Spinal cord (tissue), 10 donors: ENCODE results near the gene GMDS. TPM values are rescaled to one million over a fixed set of nuclear protein-coding genes. Genes with fewer than 3 reads are reported as not detected.
A peak's percentile ranks its signal among the peaks of the same experiment; 100 is the strongest.

ENCODE experiments used
- DNase-seq, 6 donors: peaks; one replicate each; pipeline versions ENCODE4 v3.0.0 to v3.0.0-alpha.2; 2013 to 2015; ENCODE audit warnings: low spot score in 6 of 6, low read depth in 4 of 6
- H3K27ac ChIP-seq: one replicate; pipeline ENCODE4 v1.5.1; 2013; ENCODE audit warnings: low read depth, low read length, control low read depth
- H3K27me3 ChIP-seq: one replicate; pipeline ENCODE4 v1.6.1; 2013; ENCODE audit warnings: low read length; ENCODE audit not compliant: control insufficient read depth, insufficient read depth
- H3K36me3 ChIP-seq: one replicate; pipeline ENCODE4 v1.6.1; 2013; ENCODE audit warnings: low read length; ENCODE audit not compliant: control insufficient read depth, insufficient read depth
- H3K4me1 ChIP-seq: one replicate; pipeline ENCODE4 v1.6.1; 2013; ENCODE audit warnings: low read length; ENCODE audit not compliant: control insufficient read depth, insufficient read depth
- H3K4me3 ChIP-seq: one replicate; pipeline ENCODE4 v1.5.1; 2013; ENCODE audit warnings: low read depth, low read length, control low read depth
- H3K9me3 ChIP-seq: one replicate; pipeline ENCODE4 v1.6.1; 2013; ENCODE audit warnings: low read length; ENCODE audit not compliant: control insufficient read depth, insufficient read depth
- WGBS: methylation state at CpG from one replicate; pipeline ENCODE4 v1.1.5; 2013; ENCODE audit warnings: missing lambda C conversion rate; ENCODE audit not compliant: insufficient coverage; 5-methylcytosine and 5-hydroxymethylcytosine counted together
- polyA plus RNA-seq, 2 donors: library from polyadenylated mRNA; unstranded; fragments of 120-200 nt; gene quantifications; one replicate each; pipeline ENCODE4 v1.2.1, GENCODE V29; 2013; ENCODE audit not compliant: insufficient read length in 2 of 2
- total RNA-seq, 2 donors: library from RNA; depleted of rRNA in 1 of 2; stranded (reverse); fragments of 120-200 nt in 1 of 2; fragments of >200 nt in 1 of 2; gene quantifications; one replicate each; pipeline versions ENCODE4 v1.2.3 to v1.2.4, GENCODE V29; 2013 to 2014
- donor health status: healthy.

GMDS gene
- total and polyA plus RNA-seq, 4 donors: 35.3 to 87.4 (median 49.6) TPM

GRCh38 chr6:1916334-1917070, 328.9 kb downstream of the GMDS start:
- Histone ChIP-seq H3K27me3 (no peaks in the 10 kb centered on the region), H3K36me3 (peaks cover 4% of the 10 kb centered on the region), H3K4me1 (peaks cover 9% of the 10 kb centered on the region), H3K4me3 (no peak overlapping the region), H3K27ac (no peak overlapping the region), H3K9me3 (no peaks in the 10 kb centered on the region)
- whole genome bisulfite sequencing: 62% methylated on average over 2 of the region's 8 CpGs
- peak in 4 of 6 donors; percentile 36 to 95 (median 46) for DNase-seq

DNA sequence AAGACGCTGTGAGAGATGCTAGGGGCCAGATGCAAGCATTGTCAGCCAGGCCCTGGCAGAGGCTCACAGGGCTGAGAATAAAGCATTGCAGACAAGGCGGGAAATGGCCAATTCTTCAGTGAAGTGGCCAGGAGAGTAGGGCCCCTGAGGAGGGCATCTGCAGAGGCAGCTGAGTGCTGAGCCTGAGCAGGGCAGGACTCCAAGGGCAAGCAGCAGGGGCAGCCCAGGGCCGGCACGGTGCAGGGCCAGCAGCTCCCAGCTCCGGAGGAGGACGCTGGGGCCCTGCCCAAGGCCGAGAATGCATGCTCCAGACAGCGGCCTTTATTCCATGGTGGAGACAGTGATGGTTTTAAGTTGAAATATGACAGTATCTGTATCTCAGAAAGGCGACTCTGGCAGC, 330.2 kb downstream of the GMDS start:
- Histone ChIP-seq H3K36me3 (peaks cover 4% of the 10 kb centered on the region), H3K4me1 (peaks cover 9% of the 10 kb centered on the region), H3K4me3 (no peak overlapping the region), H3K27ac (no peak overlapping the region), H3K27me3 (no peaks in the 10 kb centered on the region), H3K9me3 (no peaks in the 10 kb centered on the region)
- DNase-seq: no peak
- 67% methylated on average over 9 of the region's 9 CpGs for WGBS

- no peak overlapping the region for H3K4me3 ChIP-seq
- H3K36me3 ChIP-seq: peaks cover 4% of the 10 kb centered on the region
- no peaks in the 10 kb centered on the region for H3K9me3 ChIP-seq
- peak overlapping the region; percentile 6 for H3K27ac ChIP-seq
- no peak for DNase-seq
- H3K4me1 ChIP-seq: peaks cover 9% of the 10 kb centered on the region
- no peaks in the 10 kb centered on the region for H3K27me3 ChIP-seq
- WGBS: no CpG with 5 or more reads among the region's 3 CpGs
Measured at GRCh38 chr6:1913577-1913976, 331.8 kb downstream of the GMDS start.

GRCh38 chr6:1912731-1913130, 332.7 kb downstream of the GMDS start:
- Histone ChIP-seq H3K9me3 (no peaks in the 10 kb centered on the region), H3K36me3 (peaks cover 4% of the 10 kb centered on the region), H3K27me3 (no peaks in the 10 kb centered on the region), H3K27ac (peak overlapping the region; percentile 29), H3K4me1 (peaks cover 9% of the 10 kb centered on the region), H3K4me3 (no peak overlapping the region)
- DNase-seq: no peak
- no CpG with 5 or more reads among the region's 3 CpGs for whole genome bisulfite sequencing

GRCh38 chr6:1911474-1911873, 333.9 kb downstream of the GMDS start:
- Histone ChIP-seq H3K4me1 (peaks cover 9% of the 10 kb centered on the region), H3K27ac (no peak overlapping the region), H3K4me3 (no peak overlapping the region), H3K36me3 (peaks cover 4% of the 10 kb centered on the region), H3K27me3 (no peaks in the 10 kb centered on the region), H3K9me3 (no peaks in the 10 kb centered on the region)
- WGBS: 60% methylated on average over 1 of the region's 4 CpGs
- DNase-seq: peak in 1 of 6 donors; percentile 31

DNA sequence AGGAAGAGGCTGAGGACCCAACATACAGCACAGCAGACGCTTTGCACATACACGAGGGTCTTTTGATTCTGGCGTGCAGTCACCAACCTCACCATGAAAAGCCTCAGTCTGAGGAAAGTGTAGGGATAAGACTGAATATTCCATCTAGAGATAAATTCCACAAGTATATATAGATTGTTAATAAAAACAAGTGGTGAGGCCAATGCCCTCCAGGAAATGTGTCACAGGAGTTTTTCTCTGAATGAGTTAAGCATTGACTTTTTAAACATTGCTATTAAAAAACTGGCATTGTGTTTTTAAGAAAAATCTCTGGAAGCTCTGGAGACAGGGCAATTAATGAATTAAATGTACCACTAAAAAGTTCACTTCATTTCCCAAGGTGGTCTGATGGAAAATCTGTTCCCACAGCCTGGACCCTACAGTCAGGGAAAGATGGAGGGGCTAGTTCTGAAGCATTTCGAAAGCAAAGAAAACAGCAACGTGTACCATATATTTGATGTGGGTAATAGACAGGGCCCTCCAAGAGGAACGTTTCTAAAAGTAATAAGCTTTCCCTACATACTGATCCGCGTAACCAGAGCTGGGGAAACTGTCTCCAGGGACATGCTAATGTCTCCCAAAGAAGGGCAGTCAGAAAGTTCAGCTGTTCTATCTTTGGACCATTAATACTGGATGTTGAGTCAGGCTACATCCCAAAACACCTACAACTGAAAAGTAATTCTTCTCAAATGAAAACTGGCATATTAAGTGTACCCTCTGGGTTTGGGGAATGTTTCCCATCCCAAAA, 334.6 kb downstream of the GMDS start:
- Histone ChIP-seq H3K4me1 (peaks cover 5% of the 10 kb centered on the region), H3K9me3 (no peaks in the 10 kb centered on the region), H3K27me3 (no peaks in the 10 kb centered on the region), H3K27ac (no peak overlapping the region), H3K36me3 (peaks cover 4% of the 10 kb centered on the region), H3K4me3 (no peak overlapping the region)
- no CpG with 5 or more reads among the region's 8 CpGs for WGBS
- DNase-seq: peak in 1 of 6 donors; percentile 47

GRCh38 chr6:1908784-1909183, 336.6 kb downstream of the GMDS start:
- no peaks in the 10 kb centered on the region for H3K9me3 ChIP-seq
- no peaks in the 10 kb centered on the region for H3K27me3 ChIP-seq
- H3K4me1 ChIP-seq: peaks cover 12% of the 10 kb centered on the region
- no peak overlapping the region for H3K4me3 ChIP-seq
- H3K36me3 ChIP-seq: no peaks in the 10 kb centered on the region
- no peak overlapping the region for H3K27ac ChIP-seq
- DNase-seq: no peak
- WGBS: no CpG with 5 or more reads among the region's 7 CpGs

- no peak overlapping the region for H3K4me3 ChIP-seq
Measured at GRCh38 chr6:1906609-1907008, 338.8 kb downstream of the GMDS start.

DNA sequence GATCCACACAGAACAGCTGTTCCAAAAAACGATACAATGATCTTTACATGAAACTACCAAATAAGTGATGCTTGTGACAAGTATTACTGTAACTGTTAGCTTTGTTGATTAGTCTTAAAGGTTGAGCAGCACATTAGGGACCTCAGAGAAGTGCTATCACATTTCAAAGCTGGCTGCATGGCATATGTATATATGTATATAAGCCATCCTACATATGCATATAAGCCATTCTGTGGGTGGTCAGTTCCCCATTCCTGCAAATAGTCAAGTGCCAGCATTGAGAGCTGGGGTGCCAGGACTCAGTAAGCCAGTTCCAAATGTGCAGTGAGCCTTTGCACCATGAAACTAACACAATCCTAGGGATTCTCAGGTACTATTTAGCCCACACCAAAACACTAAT, 339.4 kb downstream of the GMDS start:
- Histone ChIP-seq H3K4me1 (peaks cover 15% of the 10 kb centered on the region), H3K36me3 (no peaks in the 10 kb centered on the region), H3K9me3 (no peaks in the 10 kb centered on the region), H3K27me3 (no peaks in the 10 kb centered on the region), H3K27ac (no peak overlapping the region), H3K4me3 (no peak overlapping the region)
- no CpG with 5 or more reads among the region's 1 CpG for WGBS
- DNase-seq: no peak

More at GRCh38 chr6:1906609-1907008, 338.8 kb downstream of the GMDS start:
- Histone ChIP-seq H3K27ac (no peak overlapping the region), H3K4me1 (peaks cover 15% of the 10 kb centered on the region), H3K9me3 (no peaks in the 10 kb centered on the region), H3K36me3 (no peaks in the 10 kb centered on the region), H3K27me3 (no peaks in the 10 kb centered on the region)
- 75% methylated on average over 6 of the region's 6 CpGs for WGBS
- no peak for DNase-seq
